Activated CD8-positive, alpha-beta T cell treated with anti-CD3 and anti-CD28 coated beads, Interleukin-2, amount 10 ng/mL, durations not matched to agents 7 days and 5 days (primary cell): ENCODE data around the gene CENPW. TPM values are rescaled to one million over a fixed set of nuclear protein-coding genes. Genes with fewer than 3 reads are reported as not detected.

ENCODE experiments used
- ATAC-seq: fragments of 150-1000 bp; cut with Tn5 transposase; one replicate; pipeline ENCODE4 v1.10.0; 2021; ENCODE audit warnings: moderate library complexity
- CTCF ChIA-PET: fragments of 350-600 bp; sonication (Branson Sonifier 250); formaldehyde crosslinking; loops from one replicate; lab custom pipeline; 2021; ENCODE audit warnings: antibody characterized with exemption; lab: Charles Lee
- POLR2A ChIA-PET: fragments of 350-600 bp; sonication (Branson Sonifier 250); formaldehyde crosslinking; loops from one replicate; lab custom pipeline; 2021; ENCODE audit warnings: antibody characterized with exemption; lab: Charles Lee
- DNase-seq: peaks from one replicate; pipeline ENCODE4 v3.0.0-alpha.2; 2020
- H3K27ac Mint-ChIP-seq: one replicate; pipeline ENCODE4 v1.8.0; 2021; ENCODE audit warnings: mild to moderate bottlenecking, mixed read lengths
- H3K27me3 Mint-ChIP-seq: one replicate; pipeline ENCODE4 v1.8.0; 2021; ENCODE audit warnings: low read depth, mixed read lengths
- H3K36me3 Mint-ChIP-seq: one replicate; pipeline ENCODE4 v1.8.0; 2021; ENCODE audit warnings: low read depth, mixed read lengths
- H3K4me1 Mint-ChIP-seq: one replicate; pipeline ENCODE4 v1.8.0; 2021; ENCODE audit warnings: low read depth, mixed read lengths
- H3K4me3 Mint-ChIP-seq: one replicate; pipeline ENCODE4 v1.8.0; 2021; ENCODE audit warnings: mild to moderate bottlenecking, mixed read lengths
- H3K9me3 Mint-ChIP-seq: one replicate; pipeline ENCODE4 v1.8.0; 2022; ENCODE audit warnings: mixed read lengths; ENCODE audit not compliant: insufficient read depth
- total RNA-seq, 2 experiments: library from RNA; stranded (reverse); gene quantifications; one replicate each; pipeline ENCODE4 v1.2.3, GENCODE V29; 2021

CENPW gene
- total RNA-seq, 2 experiments from 2014 or later = 74.5 to 75.4 TPM

DNA sequence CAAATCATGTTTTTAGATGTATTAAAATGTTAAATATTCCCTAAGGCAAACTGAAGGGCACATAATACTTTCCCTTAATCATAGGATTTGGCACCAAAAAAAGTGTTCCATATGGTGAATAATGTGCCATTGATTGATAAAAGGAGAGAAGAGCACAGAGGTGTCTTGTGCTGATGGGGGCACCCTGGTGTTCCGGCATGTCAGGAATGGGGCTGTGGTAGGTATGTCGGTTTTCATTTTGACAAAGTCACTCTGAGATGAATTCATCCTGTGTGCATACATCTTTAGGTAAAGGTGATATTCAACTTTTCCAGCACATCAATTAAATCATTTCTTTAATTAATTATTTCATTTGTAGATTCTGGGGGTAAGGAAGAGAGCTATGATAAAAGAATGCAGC, 36.8 kb downstream of the CENPW start:
- ATAC-seq (no peak), DNase-seq (no peak)
- H3K27me3 Mint-ChIP-seq = no peaks in the 10 kb centered on the region
- POLR2A ChIA-PET = no interaction called here
- H3K4me3 Mint-ChIP-seq = no peak overlapping the region
- H3K27ac Mint-ChIP-seq = no peak overlapping the region
- H3K36me3 Mint-ChIP-seq = no peaks in the 10 kb centered on the region
- H3K9me3 Mint-ChIP-seq = no peaks in the 10 kb centered on the region
- H3K4me1 Mint-ChIP-seq = no peaks in the 10 kb centered on the region
- CTCF ChIA-PET = no interaction called here

DNA sequence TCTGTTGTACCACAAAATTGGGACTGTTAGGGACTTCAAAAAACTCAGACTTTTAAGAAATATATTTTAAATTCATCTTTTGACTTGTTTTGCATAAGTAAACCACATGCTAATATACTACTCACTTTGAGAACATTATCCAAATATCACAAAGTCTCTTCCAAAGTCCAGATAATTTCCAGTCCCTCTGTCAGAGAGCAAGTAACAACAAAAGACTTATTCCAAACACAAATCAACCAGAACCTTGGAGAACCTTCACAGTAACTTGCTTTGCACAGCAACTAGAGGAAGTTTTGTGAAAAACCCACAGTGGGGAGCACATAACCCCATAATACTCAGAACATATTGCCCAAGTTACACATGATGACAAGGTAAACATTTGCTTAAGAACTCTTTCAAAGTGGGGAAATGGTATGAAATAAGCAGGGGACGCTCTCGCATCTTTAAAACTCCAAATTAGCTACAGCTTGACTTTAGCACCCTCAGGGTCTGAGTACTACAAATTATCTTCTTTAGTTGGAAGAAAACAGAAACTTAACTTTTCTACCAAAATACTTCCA, 37.8 kb downstream of the CENPW start:
- POLR2A ChIA-PET = no interaction called here
- H3K9me3 Mint-ChIP-seq = peaks cover 5% of the 10 kb centered on the region

DNA sequence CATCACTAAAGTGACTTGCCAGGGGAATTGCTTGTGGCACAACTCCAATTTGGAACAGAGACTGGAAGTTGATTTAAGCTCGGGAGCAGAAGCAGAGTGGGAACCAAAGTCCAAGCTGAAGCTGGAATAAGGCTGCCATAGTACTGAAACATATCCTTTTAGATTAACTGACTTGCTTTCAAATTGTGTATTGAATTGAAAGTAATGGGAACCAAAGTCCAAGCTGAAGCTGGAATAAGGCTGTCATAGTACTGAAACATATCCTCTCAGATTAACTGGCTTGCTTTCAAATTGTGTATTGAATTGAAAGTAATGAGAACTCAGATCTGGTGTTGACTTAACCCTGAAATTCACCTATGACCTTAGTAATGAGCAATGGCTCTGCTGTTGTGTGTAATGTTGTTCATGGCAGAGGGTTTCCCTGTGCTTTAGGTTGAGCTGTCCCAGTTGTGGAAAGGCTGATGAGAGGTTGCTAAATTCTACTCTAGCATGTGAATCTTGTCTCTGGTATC, 40.2 kb downstream of the CENPW start:
- no peak overlapping the region for H3K4me3 Mint-ChIP-seq
- H3K9me3 Mint-ChIP-seq = peaks cover 18% of the 10 kb centered on the region
- ChIA-PET POLR2A (no interaction called here), CTCF (interaction anchor here (1.5 kb wide), 1 partner anchor 19 kb away, joined by 7 read pairs; no protein-coding TSS in a partner anchor)
- no peaks in the 10 kb centered on the region for H3K36me3 Mint-ChIP-seq
- H3K4me1 Mint-ChIP-seq = no peaks in the 10 kb centered on the region
- no peak overlapping the region for H3K27ac Mint-ChIP-seq
- DNase-seq (no peak), ATAC-seq (no peak)
- no peaks in the 10 kb centered on the region for H3K27me3 Mint-ChIP-seq

More for the DNA sequence above, 37.8 kb downstream of the CENPW start:
- ATAC-seq (no peak), DNase-seq (no peak)
- Mint-ChIP-seq H3K27me3 (no peaks in the 10 kb centered on the region), H3K4me1 (no peaks in the 10 kb centered on the region), H3K4me3 (no peak overlapping the region), H3K27ac (no peak overlapping the region), H3K36me3 (no peaks in the 10 kb centered on the region)
- CTCF ChIA-PET = no interaction called here

DNA sequence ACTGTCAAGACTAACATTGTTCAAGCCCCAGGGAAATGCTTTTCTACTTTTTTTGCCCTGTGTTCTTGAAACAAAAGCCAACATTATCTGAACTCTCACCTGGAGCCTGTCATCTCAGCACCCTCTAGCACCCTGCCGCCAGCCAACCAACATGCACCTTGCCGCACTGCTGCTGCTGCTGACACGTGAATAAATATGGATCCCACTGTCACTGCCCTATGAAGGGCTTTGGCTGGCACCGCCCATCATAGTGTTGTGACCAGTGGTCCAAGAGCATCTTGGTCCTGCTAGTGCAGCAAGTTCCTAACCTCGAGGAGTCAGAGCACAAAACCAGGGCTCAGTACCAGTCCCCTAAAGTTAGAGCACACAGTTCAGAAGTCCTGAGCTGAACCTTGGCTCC, 41.6 kb downstream of the CENPW start:
- no peak overlapping the region for H3K27ac Mint-ChIP-seq
- ChIA-PET CTCF (no interaction called here), POLR2A (no interaction called here)
- no peak overlapping the region for H3K4me3 Mint-ChIP-seq
- H3K4me1 Mint-ChIP-seq = no peaks in the 10 kb centered on the region
- H3K27me3 Mint-ChIP-seq = no peaks in the 10 kb centered on the region
- no peaks in the 10 kb centered on the region for H3K36me3 Mint-ChIP-seq
- DNase-seq = no peak
- peaks cover 18% of the 10 kb centered on the region for H3K9me3 Mint-ChIP-seq
- ATAC-seq = no peak

DNA sequence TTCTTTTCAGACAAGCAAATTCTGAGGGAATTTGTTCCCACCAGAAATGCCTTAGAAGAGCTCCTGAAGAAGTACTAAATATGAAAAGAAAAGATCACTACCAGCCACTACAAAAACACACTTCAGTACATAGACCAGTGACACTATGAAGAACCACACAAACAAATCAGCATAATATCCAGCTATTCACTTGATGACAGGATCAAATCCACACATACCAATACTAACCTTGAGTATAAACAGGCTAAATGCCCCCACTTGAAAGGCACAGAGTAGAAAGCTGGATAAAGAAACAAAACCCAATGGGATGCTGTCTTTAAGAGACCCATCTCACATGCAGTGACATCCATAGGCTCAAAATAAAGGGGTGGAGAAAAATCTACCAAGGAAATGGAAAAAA, 43.3 kb downstream of the CENPW start:
- Mint-ChIP-seq H3K4me1 (no peaks in the 10 kb centered on the region), H3K4me3 (no peak overlapping the region), H3K9me3 (peaks cover 18% of the 10 kb centered on the region), H3K27me3 (no peaks in the 10 kb centered on the region), H3K36me3 (no peaks in the 10 kb centered on the region), H3K27ac (no peak overlapping the region)
- CTCF ChIA-PET = no interaction called here
- no peak for DNase-seq
- POLR2A ChIA-PET = no interaction called here
- ATAC-seq = no peak

DNA sequence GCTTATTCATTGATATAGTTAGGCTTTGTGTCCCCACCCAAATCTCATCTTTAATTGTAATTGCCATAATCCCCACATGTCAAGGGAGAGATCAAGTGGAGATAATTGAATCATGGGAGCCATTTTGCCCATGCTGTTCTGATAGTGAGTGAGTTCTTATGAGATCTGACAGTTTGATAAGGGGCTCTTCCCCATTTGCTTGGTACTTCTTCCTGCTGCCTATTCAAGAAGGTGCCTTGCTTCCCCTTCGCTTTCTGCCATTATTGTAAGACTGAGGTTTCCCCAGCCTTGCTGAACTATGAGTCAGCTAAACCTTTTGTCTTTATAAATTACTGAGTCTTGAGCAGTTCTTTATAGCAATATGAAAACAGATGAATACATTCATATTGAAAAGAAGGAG, 45.6 kb downstream of the CENPW start:
- Mint-ChIP-seq H3K4me1 (no peaks in the 10 kb centered on the region), H3K27ac (no peak overlapping the region), H3K27me3 (no peaks in the 10 kb centered on the region), H3K36me3 (no peaks in the 10 kb centered on the region), H3K4me3 (no peak overlapping the region), H3K9me3 (peaks cover 18% of the 10 kb centered on the region)
- no peak for DNase-seq
- POLR2A ChIA-PET = no interaction called here
- CTCF ChIA-PET = no interaction called here
- no peak for ATAC-seq

GRCh38 chr6:126388104-126388598, 48.2 kb downstream of the CENPW start:
- Mint-ChIP-seq H3K27me3 (no peaks in the 10 kb centered on the region), H3K9me3 (peaks cover 11% of the 10 kb centered on the region), H3K27ac (no peak overlapping the region), H3K4me3 (no peak overlapping the region), H3K4me1 (no peaks in the 10 kb centered on the region), H3K36me3 (no peaks in the 10 kb centered on the region)
- no peak for ATAC-seq
- POLR2A ChIA-PET = no interaction called here
- DNase-seq = no peak
- CTCF ChIA-PET = no interaction called here

DNA sequence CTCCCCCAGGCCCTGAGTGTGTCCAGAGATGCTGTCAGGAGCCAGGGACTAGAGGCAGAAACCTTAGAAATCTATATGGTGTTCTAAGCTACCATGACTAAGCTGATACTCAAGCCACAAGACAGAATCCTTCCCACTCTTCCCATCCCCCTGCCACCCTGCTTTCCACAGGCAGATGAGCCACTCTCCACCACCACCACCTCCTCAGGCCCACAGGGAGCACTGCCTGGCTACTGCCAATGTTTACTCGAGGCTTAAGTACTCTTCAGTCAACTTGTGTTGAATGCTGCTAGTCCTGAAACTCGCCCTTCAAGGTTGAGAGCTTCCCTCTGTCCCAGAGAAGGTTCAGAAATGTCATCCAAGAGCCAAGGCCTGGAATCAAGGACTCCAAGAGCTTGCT, 56.2 kb downstream of the CENPW start:
- Mint-ChIP-seq H3K4me3 (no peak overlapping the region), H3K9me3 (no peaks in the 10 kb centered on the region), H3K4me1 (no peaks in the 10 kb centered on the region), H3K36me3 (no peaks in the 10 kb centered on the region), H3K27me3 (no peaks in the 10 kb centered on the region), H3K27ac (no peak overlapping the region)
- DNase-seq (no peak), ATAC-seq (no peak)
- ChIA-PET CTCF (no interaction called here), POLR2A (no interaction called here)
